ENCODE results near the gene TMPRSS9.

Gene TMPRSS9

GRCh38 chr19:2315121-2315817 is 44.8 kb upstream of the TMPRSS9 start:
- Histone ChIP-seq H3K36me3 (replicated peaks in 1 of 2; ENCODE audit: control insufficient read depth in 2 of 2, insufficient read depth in 2 of 2, low read length in 2 of 2) (no peaks in the 10 kb centered on the region), H3K4me2 (ENCODE audit: insufficient read depth, low read length, poor library complexity, severe bottlenecking) (no peak overlapping the region), H2BK15ac (ENCODE audit: low read length) (no peak overlapping the region), H3K14ac (ENCODE audit: low read length) (no peak overlapping the region), H2AFZ (ENCODE audit: low read length) (peak overlapping the region; percentile 89), H3K9ac (ENCODE audit: low read depth, low read length, poor library complexity) (no peak overlapping the region), H4K91ac (ENCODE audit: low read depth, low read length, poor library complexity) (no peak overlapping the region), H3K27me3 (ENCODE audit: control insufficient read depth in 3 of 3, insufficient read depth in 3 of 3, low read depth in 1 of 3, low read length in 3 of 3) (peaks cover 0 to 7% (median 0%) of the 10 kb centered on the region in 3 experiments), H3K27ac (replicated peaks; ENCODE audit: low read length) (no peak overlapping the region), H3K9me3 (replicated peaks in 1 of 2; ENCODE audit: control insufficient read depth in 2 of 2, insufficient read depth in 1 of 2, low read depth in 1 of 2, low read length in 2 of 2) (peaks cover 5 to 11% of the 10 kb centered on the region in 2 donors), H2AK5ac (ENCODE audit: low read depth, low read length) (no peak overlapping the region), H3K4ac (ENCODE audit: low read length) (no peak overlapping the region), H2BK12ac (ENCODE audit: low read length) (no peak overlapping the region), H3K23ac (ENCODE audit: low read depth, low read length, poor library complexity) (no peak overlapping the region), H3K79me1 (ENCODE audit: low read depth, low read length) (peaks cover 2% of the 10 kb centered on the region), H3K4me1 (ENCODE audit: control insufficient read depth in 2 of 2, insufficient read depth in 1 of 2, low read depth in 1 of 2, low read length in 2 of 2) (peaks cover 4 to 13% of the 10 kb centered on the region in 2 donors), H4K8ac (ENCODE audit: low read depth, low read length) (no peak overlapping the region), H3K18ac (ENCODE audit: low read length) (no peak overlapping the region), H3K4me3 (ENCODE audit: low read length in 2 of 2) (no peak overlapping the region), H2BK120ac (ENCODE audit: low read depth, low read length) (no peak overlapping the region), H2BK5ac (ENCODE audit: low read length) (no peak overlapping the region)
- DNase-seq (ENCODE audit: low spot score), result no peak
- WGBS, 2 donors (ENCODE audit: extremely low coverage in 2 of 2, insufficient read length in 2 of 2, insufficient replicate concordance in 1 of 2), result no CpG with 5 or more reads among the region's 7 CpGs

GRCh38 chr19:2315818-2316353 is 44.2 kb upstream of the TMPRSS9 start:
- no CpG with 5 or more reads among the region's 22 CpGs for WGBS, 2 donors (ENCODE audit: extremely low coverage in 2 of 2, insufficient read length in 2 of 2, insufficient replicate concordance in 1 of 2)
- Histone ChIP-seq H3K79me1 (ENCODE audit: low read depth, low read length) (peaks cover 2% of the 10 kb centered on the region), H3K36me3 (replicated peaks in 1 of 2; ENCODE audit: control insufficient read depth in 2 of 2, insufficient read depth in 2 of 2, low read length in 2 of 2) (peaks cover 1% of the 10 kb centered on the region in 2 donors), H3K4ac (ENCODE audit: low read length) (no peak overlapping the region), H3K4me3 (ENCODE audit: low read length in 2 of 2) (no peak overlapping the region), H3K27me3 (ENCODE audit: control insufficient read depth in 3 of 3, insufficient read depth in 3 of 3, low read depth in 1 of 3, low read length in 3 of 3) (peaks cover 0 to 3% (median 0%) of the 10 kb centered on the region in 3 experiments), H3K23ac (ENCODE audit: low read depth, low read length, poor library complexity) (peak overlapping the region; percentile 52), H2AK5ac (ENCODE audit: low read depth, low read length) (peak overlapping the region; percentile 46), H2BK120ac (ENCODE audit: low read depth, low read length) (no peak overlapping the region), H3K9me3 (replicated peaks in 1 of 2; ENCODE audit: control insufficient read depth in 2 of 2, insufficient read depth in 1 of 2, low read depth in 1 of 2, low read length in 2 of 2) (peaks cover 5 to 11% of the 10 kb centered on the region in 2 donors), H3K9ac (ENCODE audit: low read depth, low read length, poor library complexity) (no peak overlapping the region), H3K18ac (ENCODE audit: low read length) (peak overlapping the region; percentile 7), H4K8ac (ENCODE audit: low read depth, low read length) (no peak overlapping the region), H4K91ac (ENCODE audit: low read depth, low read length, poor library complexity) (no peak overlapping the region), H3K14ac (ENCODE audit: low read length) (no peak overlapping the region), H3K4me1 (ENCODE audit: control insufficient read depth in 2 of 2, insufficient read depth in 1 of 2, low read depth in 1 of 2, low read length in 2 of 2) (peaks cover 4 to 13% of the 10 kb centered on the region in 2 donors), H2AFZ (ENCODE audit: low read length) (peak overlapping the region; percentile 89), H3K4me2 (ENCODE audit: insufficient read depth, low read length, poor library complexity, severe bottlenecking) (no peak overlapping the region), H2BK15ac (ENCODE audit: low read length) (no peak overlapping the region), H3K27ac (replicated peaks; ENCODE audit: low read length) (no peak overlapping the region), H2BK12ac (ENCODE audit: low read length) (no peak overlapping the region), H2BK5ac (ENCODE audit: low read length) (peak overlapping the region; percentile 75)
- peak; percentile 48 for DNase-seq (ENCODE audit: low spot score)

GRCh38 chr19:2317300-2317699 is 42.8 kb upstream of the TMPRSS9 start:
- Histone ChIP-seq H2AK5ac (ENCODE audit: low read depth, low read length) (peak overlapping the region; percentile 89), H2BK15ac (ENCODE audit: low read length) (no peak overlapping the region), H2AFZ (ENCODE audit: low read length) (no peak overlapping the region), H3K4me1 (ENCODE audit: control insufficient read depth in 2 of 2, insufficient read depth in 1 of 2, low read depth in 1 of 2, low read length in 2 of 2) (peaks cover 4 to 13% of the 10 kb centered on the region in 2 donors), H3K27ac (replicated peaks; ENCODE audit: low read length) (no peak overlapping the region), H2BK5ac (ENCODE audit: low read length) (no peak overlapping the region), H3K9ac (ENCODE audit: low read depth, low read length, poor library complexity) (no peak overlapping the region), H2BK120ac (ENCODE audit: low read depth, low read length) (no peak overlapping the region), H4K8ac (ENCODE audit: low read depth, low read length) (no peak overlapping the region), H3K23ac (ENCODE audit: low read depth, low read length, poor library complexity) (no peak overlapping the region), H3K79me1 (ENCODE audit: low read depth, low read length) (peaks cover 2% of the 10 kb centered on the region), H3K18ac (ENCODE audit: low read length) (no peak overlapping the region), H3K4me2 (ENCODE audit: insufficient read depth, low read length, poor library complexity, severe bottlenecking) (no peak overlapping the region), H3K4ac (ENCODE audit: low read length) (no peak overlapping the region), H3K9me3 (replicated peaks in 1 of 2; ENCODE audit: control insufficient read depth in 2 of 2, insufficient read depth in 1 of 2, low read depth in 1 of 2, low read length in 2 of 2) (peaks cover 5 to 11% of the 10 kb centered on the region in 2 donors), H2BK12ac (ENCODE audit: low read length) (no peak overlapping the region), H4K91ac (ENCODE audit: low read depth, low read length, poor library complexity) (no peak overlapping the region), H3K14ac (ENCODE audit: low read length) (no peak overlapping the region), H3K27me3 (ENCODE audit: control insufficient read depth in 3 of 3, insufficient read depth in 3 of 3, low read depth in 1 of 3, low read length in 3 of 3) (no peaks in the 10 kb centered on the region), H3K4me3 (ENCODE audit: low read length in 2 of 2) (no peak overlapping the region), H3K36me3 (replicated peaks in 1 of 2; ENCODE audit: control insufficient read depth in 2 of 2, insufficient read depth in 2 of 2, low read length in 2 of 2) (peaks cover 4 to 11% of the 10 kb centered on the region in 2 donors)
- no CpG with 5 or more reads among the region's 13 CpGs for WGBS, 2 donors (ENCODE audit: extremely low coverage in 2 of 2, insufficient read length in 2 of 2, insufficient replicate concordance in 1 of 2)
- DNase-seq (ENCODE audit: low spot score), result no peak

- no peak overlapping the region for H3K4me2 ChIP-seq (ENCODE audit: insufficient read depth, low read length, poor library complexity, severe bottlenecking)
- H2BK120ac ChIP-seq (ENCODE audit: low read depth, low read length), result no peak overlapping the region
- peaks cover 2% of the 10 kb centered on the region for H3K79me1 ChIP-seq (ENCODE audit: low read depth, low read length)
- peak overlapping the region; percentile 73 for H2BK15ac ChIP-seq (ENCODE audit: low read length)
- H4K8ac ChIP-seq (ENCODE audit: low read depth, low read length), result no peak overlapping the region
- H3K27ac ChIP-seq (replicated peaks; ENCODE audit: low read length), result no peak overlapping the region
- peak overlapping the region; percentile 10 for H2AK5ac ChIP-seq (ENCODE audit: low read depth, low read length)
- H3K4me3 ChIP-seq (ENCODE audit: low read length in 2 of 2), result no peak overlapping the region
- H3K36me3 ChIP-seq (replicated peaks in 1 of 2; ENCODE audit: control insufficient read depth in 2 of 2, insufficient read depth in 2 of 2, low read length in 2 of 2), result peaks cover 7 to 16% of the 10 kb centered on the region in 2 donors
- H3K27me3 ChIP-seq (ENCODE audit: control insufficient read depth in 3 of 3, insufficient read depth in 3 of 3, low read depth in 1 of 3, low read length in 3 of 3), result no peaks in the 10 kb centered on the region
- H2BK5ac ChIP-seq (ENCODE audit: low read length), result no peak overlapping the region
- no peak overlapping the region for H3K4ac ChIP-seq (ENCODE audit: low read length)
- H3K4me1 ChIP-seq (ENCODE audit: control insufficient read depth in 2 of 2, insufficient read depth in 1 of 2, low read depth in 1 of 2, low read length in 2 of 2), result peaks cover 4 to 13% of the 10 kb centered on the region in 2 donors
- H2BK12ac ChIP-seq (ENCODE audit: low read length), result no peak overlapping the region
- H3K14ac ChIP-seq (ENCODE audit: low read length), result no peak overlapping the region
- H3K18ac ChIP-seq (ENCODE audit: low read length), result peak overlapping the region; percentile 41
- DNase-seq (ENCODE audit: low spot score), result no peak
- no peak overlapping the region for H4K91ac ChIP-seq (ENCODE audit: low read depth, low read length, poor library complexity)
- H2AFZ ChIP-seq (ENCODE audit: low read length), result no peak overlapping the region
- H3K9ac ChIP-seq (ENCODE audit: low read depth, low read length, poor library complexity), result peak overlapping the region; percentile 44
- WGBS, 2 donors (ENCODE audit: extremely low coverage in 2 of 2, insufficient read length in 2 of 2, insufficient replicate concordance in 1 of 2), result no CpG with 5 or more reads among the region's 25 CpGs
- peaks cover 5 to 11% of the 10 kb centered on the region in 2 donors for H3K9me3 ChIP-seq (replicated peaks in 1 of 2; ENCODE audit: control insufficient read depth in 2 of 2, insufficient read depth in 1 of 2, low read depth in 1 of 2, low read length in 2 of 2)
- H3K23ac ChIP-seq (ENCODE audit: low read depth, low read length, poor library complexity), result peak overlapping the region; percentile 6
These were observed 42.3 kb upstream of the TMPRSS9 start for GRCh38 chr19:2317756-2318155.
